Activated naive CD8-positive, alpha-beta T cell treated with anti-CD3 and anti-CD28 coated beads, Interleukin-2, amount 10 ng/mL, durations not matched to agents 7 days and 5 days (primary cell): ENCODE measurements around the gene CKAP4. TPM values are rescaled to one million over a fixed set of nuclear protein-coding genes. Genes with fewer than 3 reads are reported as not detected.

Source experiments
- ATAC-seq: fragments of 150-1000 bp; cut with Tn5 transposase; one replicate; pipeline ENCODE4 v1.10.0; 2021; ENCODE audit warnings: low read depth, moderate library complexity
- POLR2A ChIA-PET: fragments of 350-600 bp; sonication (Branson Sonifier 250); formaldehyde crosslinking; loops from one replicate; lab custom pipeline; 2021; ENCODE audit warnings: antibody characterized with exemption; lab: Charles Lee
- DNase-seq: peaks from one replicate; pipeline ENCODE4 v3.0.0; 2021
- H3K27ac Mint-ChIP-seq: one replicate; pipeline ENCODE4 v1.8.0; 2022; ENCODE audit warnings: mild to moderate bottlenecking, mixed read lengths
- H3K27me3 Mint-ChIP-seq: one replicate; pipeline ENCODE4 v1.8.0; 2022; ENCODE audit warnings: mild to moderate bottlenecking, moderate library complexity, mixed read lengths
- H3K36me3 Mint-ChIP-seq: one replicate; pipeline ENCODE4 v1.8.0; 2021; ENCODE audit warnings: mild to moderate bottlenecking, mixed read lengths
- H3K4me1 Mint-ChIP-seq: one replicate; pipeline ENCODE4 v1.8.0; 2021; ENCODE audit warnings: mixed read lengths
- H3K4me3 Mint-ChIP-seq: one replicate; pipeline ENCODE4 v1.8.0; 2022; ENCODE audit warnings: mild to moderate bottlenecking, moderate library complexity, mixed read lengths
- H3K9me3 Mint-ChIP-seq: one replicate; pipeline ENCODE4 v1.8.0; 2021; ENCODE audit warnings: mixed read lengths
- total RNA-seq, 2 experiments: library from RNA; stranded (reverse); gene quantifications; one replicate each; pipeline ENCODE4 v1.2.3, GENCODE V29; 2021

Gene CKAP4
- total RNA-seq, 2 experiments from 2014 or later = 3.9 TPM

- DNase-seq = peak; percentile 70
- no peak overlapping the region for H3K27ac Mint-ChIP-seq
- H3K27me3 Mint-ChIP-seq = peaks cover 8% of the 10 kb centered on the region
- H3K4me1 Mint-ChIP-seq = peaks cover 23% of the 10 kb centered on the region
- H3K4me3 Mint-ChIP-seq = no peak overlapping the region
- peak; percentile 65 for ATAC-seq
- no peaks in the 10 kb centered on the region for H3K9me3 Mint-ChIP-seq
- no peaks in the 10 kb centered on the region for H3K36me3 Mint-ChIP-seq
- POLR2A ChIA-PET = no interaction called here
Observed at GRCh38 chr12:106223485-106224354, 24.1 kb downstream of the CKAP4 start.

GRCh38 chr12:106220536-106220935, 27.3 kb downstream of the CKAP4 start:
- peaks cover 12% of the 10 kb centered on the region for H3K4me1 Mint-ChIP-seq
- POLR2A ChIA-PET = no interaction called here

GRCh38 chr12:106219043-106219442, 28.8 kb downstream of the CKAP4 start:
- ATAC-seq (no peak), DNase-seq (no peak)
- POLR2A ChIA-PET = no interaction called here
- Mint-ChIP-seq H3K9me3 (no peaks in the 10 kb centered on the region), H3K36me3 (no peaks in the 10 kb centered on the region), H3K27ac (no peak overlapping the region), H3K4me3 (no peak overlapping the region), H3K4me1 (peaks cover 11% of the 10 kb centered on the region), H3K27me3 (peaks cover 14% of the 10 kb centered on the region)

More at GRCh38 chr12:106220536-106220935, 27.3 kb downstream of the CKAP4 start:
- no peak for ATAC-seq
- DNase-seq = no peak
- Mint-ChIP-seq H3K9me3 (no peaks in the 10 kb centered on the region), H3K27me3 (peaks cover 14% of the 10 kb centered on the region), H3K27ac (no peak overlapping the region), H3K4me3 (no peak overlapping the region), H3K36me3 (no peaks in the 10 kb centered on the region)

- ATAC-seq = no peak
- POLR2A ChIA-PET = no interaction called here
- H3K9me3 Mint-ChIP-seq = no peaks in the 10 kb centered on the region
- H3K36me3 Mint-ChIP-seq = no peaks in the 10 kb centered on the region
- DNase-seq = no peak
- H3K27me3 Mint-ChIP-seq = peaks cover 18% of the 10 kb centered on the region
- peaks cover 10% of the 10 kb centered on the region for H3K4me1 Mint-ChIP-seq
- no peak overlapping the region for H3K27ac Mint-ChIP-seq
- H3K4me3 Mint-ChIP-seq = no peak overlapping the region
Observed at GRCh38 chr12:106217706-106218105, 30.1 kb downstream of the CKAP4 start.

- Mint-ChIP-seq H3K27ac (no peak overlapping the region), H3K4me3 (no peak overlapping the region), H3K36me3 (no peaks in the 10 kb centered on the region), H3K4me1 (no peaks in the 10 kb centered on the region), H3K27me3 (peaks cover 27% of the 10 kb centered on the region), H3K9me3 (no peaks in the 10 kb centered on the region)
- ATAC-seq = no peak
- POLR2A ChIA-PET = no interaction called here
- no peak for DNase-seq
Observed at GRCh38 chr12:106214571-106214970, 33.2 kb downstream of the CKAP4 start.

GRCh38 chr12:106213662-106214061, 34.2 kb downstream of the CKAP4 start:
- no peak for DNase-seq
- no peak overlapping the region for H3K4me3 Mint-ChIP-seq
- no peaks in the 10 kb centered on the region for H3K4me1 Mint-ChIP-seq
- H3K9me3 Mint-ChIP-seq = no peaks in the 10 kb centered on the region
- peaks cover 28% of the 10 kb centered on the region for H3K27me3 Mint-ChIP-seq
- no peak overlapping the region for H3K27ac Mint-ChIP-seq
- no peak for ATAC-seq
- POLR2A ChIA-PET = no interaction called here
- H3K36me3 Mint-ChIP-seq = no peaks in the 10 kb centered on the region

- no peaks in the 10 kb centered on the region for H3K9me3 Mint-ChIP-seq
- DNase-seq (no peak), ATAC-seq (no peak)
- H3K36me3 Mint-ChIP-seq = no peaks in the 10 kb centered on the region
- H3K27ac Mint-ChIP-seq = no peak overlapping the region
- peaks cover 31% of the 10 kb centered on the region for H3K27me3 Mint-ChIP-seq
- no peak overlapping the region for H3K4me3 Mint-ChIP-seq
- H3K4me1 Mint-ChIP-seq = no peaks in the 10 kb centered on the region
- POLR2A ChIA-PET = no interaction called here
Observed at GRCh38 chr12:106211973-106212372, 35.8 kb downstream of the CKAP4 start.

GRCh38 chr12:106205208-106206069, 42.4 kb downstream of the CKAP4 start:
- POLR2A ChIA-PET = no interaction called here
- ATAC-seq (no peak), DNase-seq (no peak)
- H3K27me3 Mint-ChIP-seq = peaks cover 23% of the 10 kb centered on the region
- no peaks in the 10 kb centered on the region for H3K9me3 Mint-ChIP-seq
- H3K27ac Mint-ChIP-seq = no peak overlapping the region
- H3K36me3 Mint-ChIP-seq = no peaks in the 10 kb centered on the region
- no peaks in the 10 kb centered on the region for H3K4me1 Mint-ChIP-seq
- H3K4me3 Mint-ChIP-seq = no peak overlapping the region

- H3K4me3 Mint-ChIP-seq = no peak overlapping the region
- POLR2A ChIA-PET = no interaction called here
- H3K9me3 Mint-ChIP-seq = no peaks in the 10 kb centered on the region
- DNase-seq (no peak), ATAC-seq (no peak)
- peaks cover 18% of the 10 kb centered on the region for H3K27me3 Mint-ChIP-seq
- no peaks in the 10 kb centered on the region for H3K4me1 Mint-ChIP-seq
- H3K36me3 Mint-ChIP-seq = no peaks in the 10 kb centered on the region
- no peak overlapping the region for H3K27ac Mint-ChIP-seq
Observed at GRCh38 chr12:106204312-106204711, 43.5 kb downstream of the CKAP4 start.

- Mint-ChIP-seq H3K9me3 (no peaks in the 10 kb centered on the region), H3K27ac (no peak overlapping the region), H3K36me3 (no peaks in the 10 kb centered on the region), H3K4me1 (no peaks in the 10 kb centered on the region), H3K27me3 (peaks cover 8% of the 10 kb centered on the region), H3K4me3 (no peak overlapping the region)
- POLR2A ChIA-PET = no interaction called here
- DNase-seq = no peak
- ATAC-seq = no peak
Observed at GRCh38 chr12:106197906-106198623, 49.8 kb downstream of the CKAP4 start.

- Mint-ChIP-seq H3K36me3 (no peaks in the 10 kb centered on the region), H3K27me3 (peaks cover 11% of the 10 kb centered on the region), H3K4me1 (no peaks in the 10 kb centered on the region), H3K4me3 (no peak overlapping the region), H3K9me3 (no peaks in the 10 kb centered on the region), H3K27ac (no peak overlapping the region)
- POLR2A ChIA-PET = no interaction called here
- no peak for DNase-seq
- ATAC-seq = no peak
Observed at GRCh38 chr12:106195621-106196027, 52.2 kb downstream of the CKAP4 start.

GRCh38 chr12:106194351-106194750, 53.5 kb downstream of the CKAP4 start:
- no peak for ATAC-seq
- DNase-seq = no peak
- H3K27ac Mint-ChIP-seq = no peak overlapping the region
- POLR2A ChIA-PET = no interaction called here
- no peaks in the 10 kb centered on the region for H3K4me1 Mint-ChIP-seq
- no peaks in the 10 kb centered on the region for H3K36me3 Mint-ChIP-seq
- H3K27me3 Mint-ChIP-seq = peaks cover 13% of the 10 kb centered on the region
- H3K9me3 Mint-ChIP-seq = no peaks in the 10 kb centered on the region
- no peak overlapping the region for H3K4me3 Mint-ChIP-seq
